ENCODE data around the gene ASB2. TPM values are rescaled to one million over a fixed set of nuclear protein-coding genes. Genes with fewer than 3 reads are reported as not detected.

ASB2 gene
- total RNA-seq, 1 experiment from 2014 or later, result not detected

DNA sequence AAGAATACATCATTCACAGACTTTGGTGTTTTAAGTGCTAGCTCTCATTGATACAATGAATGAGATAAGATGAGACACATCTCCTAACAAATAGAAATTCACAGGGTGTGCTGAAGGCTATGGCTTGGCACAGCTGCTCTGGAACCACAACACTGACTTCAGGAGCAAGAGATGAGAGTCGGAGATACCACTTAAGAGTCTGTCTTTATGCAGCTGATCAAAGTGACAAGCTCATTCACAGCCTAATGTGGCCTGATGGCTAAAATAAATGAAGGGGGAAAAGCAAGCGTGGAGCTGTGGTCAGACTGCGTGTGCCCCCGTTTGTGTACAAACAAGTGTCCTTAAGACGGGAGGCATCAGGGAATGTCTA, 78.9 kb downstream of the ASB2 start:
- Mint-ChIP-seq H3K27me3 (ENCODE audit: insufficient read depth, unreplicated experiment) (no peaks in the 10 kb centered on the region), H3K9me3 (ENCODE audit: unreplicated experiment) (no peaks in the 10 kb centered on the region), H3K4me3 (ENCODE audit: unreplicated experiment) (no peak overlapping the region), H3K36me3 (ENCODE audit: insufficient read depth, unreplicated experiment) (no peaks in the 10 kb centered on the region), H3K4me1 (ENCODE audit: low read depth, unreplicated experiment) (no peaks in the 10 kb centered on the region), H3K27ac (ENCODE audit: unreplicated experiment) (no peak overlapping the region)
- no TSS peak for BruUV-seq (replicated peaks)
- ChIA-PET POLR2A (no interaction called here), CTCF (interaction anchor here (0.8 kb wide), 1 partner anchor 8 kb away, joined by 5 read pairs; no protein-coding TSS in a partner anchor)
- H3K4me1 ChIP-seq, result peaks cover 11% of the 10 kb centered on the region
- no peaks in the 10 kb centered on the region for H3K27me3 ChIP-seq (replicated peaks; ENCODE audit: control insufficient read depth, insufficient read depth, low read length)
- H3K4me3 ChIP-seq (ENCODE audit: low read depth, low read length), result no peak overlapping the region
- H3K36me3 ChIP-seq (ENCODE audit: control insufficient read depth, insufficient read depth, low read length), result no peaks in the 10 kb centered on the region
- intact Hi-C loops (cut with micrococcal nuclease; ENCODE audit: unreplicated experiment), result no loop called here
- no peak for TF ChIP-seq CTCF (IDR thresholded peaks at IDR 0.05; ENCODE audit: insufficient read depth in 1 of 2, low read depth in 1 of 2, low read length in 1 of 2, severe bottlenecking in 1 of 2, unreplicated experiment in 1 of 2)
- no peaks in the 10 kb centered on the region for H3K9me3 ChIP-seq
- no peak for DNase-seq

DNA sequence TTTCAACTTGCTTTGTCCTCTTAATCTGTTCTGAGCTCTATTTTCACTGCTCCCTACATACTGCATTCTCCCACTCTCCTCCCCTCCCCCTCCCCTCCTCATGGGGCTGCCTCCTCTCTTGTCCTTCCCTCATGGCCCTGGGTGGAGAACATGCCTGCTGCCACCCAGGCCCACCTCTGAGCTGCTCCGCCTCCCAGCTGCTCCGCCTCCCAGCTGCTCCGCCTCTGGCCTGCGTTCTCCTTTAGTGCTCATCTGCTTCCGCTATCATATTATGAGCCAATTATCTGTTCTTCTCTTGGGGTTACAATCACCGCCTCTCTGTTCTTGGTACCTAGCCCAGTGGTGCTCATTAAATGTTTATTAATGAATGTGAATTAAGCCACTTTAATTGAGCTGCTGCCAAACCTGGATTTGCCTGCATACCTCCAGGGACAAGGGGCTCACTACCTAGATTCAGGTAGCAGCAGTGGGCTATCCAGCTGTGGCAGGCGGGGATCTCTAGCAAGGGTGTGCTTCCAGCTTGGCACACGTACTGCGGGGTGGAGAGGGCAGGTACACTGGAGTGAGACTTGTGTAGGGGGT, 81.3 kb downstream of the ASB2 start:
- POLR2A ChIA-PET, result no interaction called here
- no peaks in the 10 kb centered on the region for H3K36me3 ChIP-seq (ENCODE audit: control insufficient read depth, insufficient read depth, low read length)
- no peaks in the 10 kb centered on the region; the same call in 1 of the 2 replicates for H3K4me1 ChIP-seq
- Mint-ChIP-seq H3K27me3 (ENCODE audit: insufficient read depth, unreplicated experiment) (peaks cover 7% of the 10 kb centered on the region), H3K4me1 (ENCODE audit: low read depth, unreplicated experiment) (no peaks in the 10 kb centered on the region), H3K36me3 (ENCODE audit: insufficient read depth, unreplicated experiment) (no peaks in the 10 kb centered on the region), H3K27ac (ENCODE audit: unreplicated experiment) (no peak overlapping the region), H3K9me3 (ENCODE audit: unreplicated experiment) (no peaks in the 10 kb centered on the region), H3K4me3 (ENCODE audit: unreplicated experiment) (no peak overlapping the region)
- no peak overlapping the region for H3K4me3 ChIP-seq (ENCODE audit: low read depth, low read length)
- CTCF ChIA-PET, result no interaction called here
- DNase-seq, result no peak
- no peaks in the 10 kb centered on the region for H3K9me3 ChIP-seq
- TF ChIP-seq CTCF (IDR thresholded peaks at IDR 0.05; ENCODE audit: insufficient read depth in 1 of 2, low read depth in 1 of 2, low read length in 1 of 2, severe bottlenecking in 1 of 2, unreplicated experiment in 1 of 2), result no peak
- BruUV-seq (replicated peaks), result no TSS peak
- H3K27me3 ChIP-seq (replicated peaks; ENCODE audit: control insufficient read depth, insufficient read depth, low read length), result no peaks in the 10 kb centered on the region
- intact Hi-C loops (cut with micrococcal nuclease; ENCODE audit: unreplicated experiment), result no loop called here

GRCh38 chr14:93893661-93894261, 82.6 kb downstream of the ASB2 start:
- H3K4me3 Mint-ChIP-seq (ENCODE audit: unreplicated experiment), result no peak overlapping the region
- Histone ChIP-seq H3K4me1 (no peaks in the 10 kb centered on the region; the same call in 1 of the 2 replicates), H3K27me3 (replicated peaks; ENCODE audit: control insufficient read depth, insufficient read depth, low read length) (no peaks in the 10 kb centered on the region), H3K36me3 (ENCODE audit: control insufficient read depth, insufficient read depth, low read length) (no peaks in the 10 kb centered on the region), H3K9me3 (no peaks in the 10 kb centered on the region), H3K4me3 (ENCODE audit: low read depth, low read length) (no peak overlapping the region)
- H3K4me1 Mint-ChIP-seq (ENCODE audit: low read depth, unreplicated experiment), result no peaks in the 10 kb centered on the region
- DNase-seq, result no peak
- BruUV-seq (replicated peaks), result no TSS peak
- peaks cover 7% of the 10 kb centered on the region for H3K27me3 Mint-ChIP-seq (ENCODE audit: insufficient read depth, unreplicated experiment)
- H3K9me3 Mint-ChIP-seq (ENCODE audit: unreplicated experiment), result no peaks in the 10 kb centered on the region
- intact Hi-C loops (cut with micrococcal nuclease; ENCODE audit: unreplicated experiment), result loop anchor here (1.0 kb wide), 1 partner anchor 238 kb away; no protein-coding TSS in a partner anchor
- no peaks in the 10 kb centered on the region for H3K36me3 Mint-ChIP-seq (ENCODE audit: insufficient read depth, unreplicated experiment)
- ChIA-PET CTCF (interaction anchor here (0.6 kb wide), 1 partner anchor 238 kb away, joined by 5 read pairs; no protein-coding TSS in a partner anchor), POLR2A (no interaction called here)
- H3K27ac Mint-ChIP-seq (ENCODE audit: unreplicated experiment), result no peak overlapping the region
- TF ChIP-seq CTCF (IDR thresholded peaks at IDR 0.05; ENCODE audit: insufficient read depth in 1 of 2, low read depth in 1 of 2, low read length in 1 of 2, severe bottlenecking in 1 of 2, unreplicated experiment in 1 of 2), result no peak
